Stimulated activated CD8-positive, alpha-beta memory T cell treated with anti-CD3 and anti-CD28 coated beads, Interleukin-12 subunit alpha, Interleukin-12 subunit beta, amount 100 ng/mL, for 24 hours (primary cell): Measurements from ENCODE around the gene ARSI.

Experiments
- DNase-seq: peaks from one replicate; pipeline ENCODE4 v3.0.0-alpha.2; 2020; ENCODE audit errors: extremely low read depth

The ARSI gene

GRCh38 chr5:150293091-150293941 is 9.4 kb downstream of the ARSI start:
- no peak for DNase-seq

GRCh38 chr5:150291388-150292385 is 11.0 kb downstream of the ARSI start:
- no peak for DNase-seq

- DNase-seq: no peak
Observed at GRCh38 chr5:150289551-150290390, 12.9 kb downstream of the ARSI start, which contains the start of gene CAMK2A. Gene CAMK2A (minus strand): TSS chr5:150289773. CDS start chr5:150289625, 148 bp downstream.

- DNase-seq: no peak
Observed at GRCh38 chr5:150288791-150289190, 13.9 kb downstream of the ARSI start.

- DNase-seq: no peak
Observed at GRCh38 chr5:150288361-150288760, 14.3 kb downstream of the ARSI start.

- no peak for DNase-seq
Observed at GRCh38 chr5:150286820-150287219, 15.9 kb downstream of the ARSI start.

DNA sequence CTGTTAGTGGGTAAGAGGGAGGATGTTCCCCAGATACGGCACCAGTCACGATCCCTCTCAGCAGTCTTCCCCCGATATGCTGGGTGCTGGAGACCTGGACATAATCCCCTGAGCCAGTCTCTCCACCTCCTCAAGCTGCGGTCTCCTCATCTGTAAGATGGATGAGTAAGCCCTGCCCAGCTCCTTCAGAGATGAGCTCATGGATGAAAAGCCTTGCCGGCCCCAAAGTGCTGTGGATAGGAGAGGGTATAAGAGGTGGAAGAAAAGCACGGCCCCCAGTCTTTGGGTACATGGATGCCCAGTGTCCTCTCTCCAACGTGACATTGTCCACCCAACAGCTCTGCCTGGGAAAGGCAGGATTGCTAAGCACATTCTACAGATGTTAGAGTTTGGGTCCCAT is 17.6 kb downstream of the ARSI start:
- DNase-seq: no peak

GRCh38 chr5:150284311-150284710 is 18.4 kb downstream of the ARSI start:
- DNase-seq: no peak

GRCh38 chr5:150283904-150284303 is 18.8 kb downstream of the ARSI start:
- no peak for DNase-seq

DNA sequence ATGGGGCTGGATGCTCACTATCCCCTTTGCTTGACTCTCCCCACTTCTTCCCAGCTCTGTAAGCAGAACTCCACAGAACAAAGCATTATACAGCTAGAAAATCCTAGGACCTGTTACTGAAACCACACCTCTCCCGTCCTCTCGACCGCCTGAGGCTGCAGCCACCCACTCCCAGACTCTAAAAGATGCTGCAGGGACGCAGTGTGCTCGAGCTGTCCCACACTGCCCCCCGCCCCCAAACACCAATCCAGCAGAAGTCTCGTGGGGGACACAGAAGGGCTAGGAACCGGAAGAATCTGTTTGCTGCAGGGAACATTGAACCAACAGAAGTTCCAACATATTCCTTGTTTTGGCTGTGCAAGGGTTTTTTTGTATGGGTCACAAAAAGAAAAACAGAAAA is 20.7 kb downstream of the ARSI start:
- no peak for DNase-seq

DNA sequence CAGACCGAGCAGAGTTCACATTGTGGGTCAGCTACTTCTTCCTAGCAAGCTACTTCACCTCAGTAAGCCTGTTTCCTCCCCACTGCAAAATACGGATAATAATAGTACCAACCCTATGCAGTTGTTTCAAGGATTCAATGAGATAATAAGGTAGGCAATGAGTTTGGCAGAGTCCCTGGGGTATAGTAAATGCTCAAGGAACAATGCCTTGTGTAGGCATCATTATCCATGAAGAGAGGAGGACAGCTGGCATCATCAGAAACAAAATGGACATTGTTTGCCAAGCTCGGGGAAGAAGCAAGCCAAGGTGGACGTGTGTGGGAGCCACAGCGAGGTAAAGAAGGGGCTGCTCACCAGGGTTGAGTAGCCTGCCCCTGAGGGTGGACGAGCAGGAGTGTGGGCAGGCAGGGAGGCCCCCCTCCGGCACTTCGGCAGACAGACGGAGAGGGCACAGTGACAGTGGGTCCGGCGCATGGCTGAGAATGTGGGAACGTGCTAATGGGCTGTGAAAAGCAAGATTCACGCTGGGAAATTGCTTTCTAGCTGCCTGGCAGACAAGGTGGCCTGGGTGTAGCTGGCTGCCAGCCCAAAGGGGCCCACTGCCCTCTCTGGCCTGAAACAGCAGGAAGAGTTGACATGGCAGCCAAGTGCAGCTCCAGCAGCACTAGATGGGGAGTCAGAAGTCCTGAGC is 23.2 kb downstream of the ARSI start:
- no peak for DNase-seq

DNA sequence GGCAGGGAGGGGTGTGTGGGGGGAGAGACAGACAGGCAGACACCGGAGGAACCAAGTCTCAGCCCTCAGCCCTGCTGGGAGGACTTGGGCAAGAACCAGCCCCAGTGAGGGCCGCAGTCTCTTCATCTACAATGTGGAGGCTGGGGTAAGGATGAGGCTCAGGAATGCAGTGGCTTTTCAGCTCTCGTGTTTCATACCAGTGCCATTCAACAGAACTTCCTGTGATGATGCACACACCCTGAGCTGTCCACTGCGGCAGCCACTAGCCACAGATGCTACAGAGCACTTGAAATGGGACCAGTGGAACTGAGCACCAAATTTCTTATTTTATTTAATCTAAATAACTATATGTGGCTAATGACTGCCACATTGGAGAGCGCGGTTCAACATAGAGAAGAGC is 23.8 kb downstream of the ARSI start:
- no peak for DNase-seq

DNA sequence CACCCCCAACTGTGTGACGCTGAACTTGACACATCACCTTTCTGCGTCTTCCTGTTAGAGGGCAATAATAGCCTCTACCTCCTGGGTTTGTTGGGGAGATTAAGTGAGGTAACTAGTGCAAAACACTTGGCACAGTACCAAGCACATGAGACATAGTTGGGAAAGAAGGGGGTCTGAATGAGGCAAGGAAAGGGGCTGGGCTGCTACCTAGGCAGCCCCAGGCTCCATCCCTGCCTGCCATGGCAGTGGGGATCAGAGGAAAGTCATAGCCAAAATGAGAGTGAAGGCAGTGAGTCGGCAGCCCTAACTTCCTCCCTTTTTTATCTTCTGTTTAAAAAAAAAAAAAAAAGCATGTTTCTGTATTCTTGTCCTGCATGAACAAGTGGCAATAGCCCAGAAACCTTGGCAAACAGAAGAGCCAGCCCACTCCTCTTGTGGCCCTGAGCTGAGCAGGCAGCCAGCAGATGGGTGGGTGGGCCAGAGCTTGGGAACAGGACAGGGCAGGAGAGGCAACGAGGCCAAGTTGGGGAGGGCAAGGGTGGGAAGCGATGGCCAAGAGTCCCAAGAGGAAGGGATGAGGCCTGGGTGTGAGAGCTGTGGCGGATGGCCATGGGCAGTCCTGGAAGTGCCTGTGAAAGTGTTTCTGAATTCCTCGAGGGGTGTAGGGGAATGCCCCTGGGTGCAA is 24.5 kb downstream of the ARSI start:
- no peak for DNase-seq

DNA sequence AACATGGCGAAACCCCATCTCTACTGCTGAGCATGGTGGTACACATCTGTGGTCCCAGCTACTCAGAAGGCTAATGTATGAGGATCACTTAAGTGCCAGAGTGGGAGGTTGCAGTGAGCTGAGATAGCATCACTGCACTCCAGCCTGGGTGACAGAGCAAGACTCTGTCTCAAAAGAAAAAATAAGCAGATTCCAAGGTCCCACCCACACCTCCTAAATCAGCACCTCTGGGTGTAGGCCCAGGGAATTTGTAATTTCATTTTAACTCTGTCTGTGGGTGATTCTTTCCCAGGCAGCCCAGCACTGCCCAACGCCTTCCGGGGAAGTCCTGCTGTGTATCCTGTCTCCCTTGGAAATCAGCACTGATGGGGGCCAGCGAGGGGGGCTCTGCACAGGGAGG is 25.7 kb downstream of the ARSI start:
- DNase-seq: no peak

DNA sequence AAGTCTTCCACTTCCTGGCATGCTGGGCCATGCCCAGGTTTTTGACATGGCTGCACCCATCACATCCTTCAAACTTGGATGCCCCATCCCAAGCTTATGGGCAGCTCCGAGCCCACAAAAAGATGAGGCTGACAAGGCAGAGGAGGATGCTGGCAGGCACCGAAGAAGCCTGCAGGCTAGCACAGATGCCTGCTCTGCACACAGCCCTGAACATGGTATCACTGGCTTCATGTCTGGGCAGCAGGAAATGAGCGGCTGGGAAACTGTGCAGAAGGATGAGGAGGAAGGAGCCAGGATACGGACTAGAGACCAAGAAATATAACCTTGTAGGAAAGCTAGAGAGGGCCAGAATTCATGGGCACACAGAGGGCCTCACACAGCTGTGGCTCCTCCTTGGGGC is 27.9 kb downstream of the ARSI start:
- no peak for DNase-seq

- no peak for DNase-seq
Observed at GRCh38 chr5:150272531-150272930, 30.2 kb downstream of the ARSI start.

DNA sequence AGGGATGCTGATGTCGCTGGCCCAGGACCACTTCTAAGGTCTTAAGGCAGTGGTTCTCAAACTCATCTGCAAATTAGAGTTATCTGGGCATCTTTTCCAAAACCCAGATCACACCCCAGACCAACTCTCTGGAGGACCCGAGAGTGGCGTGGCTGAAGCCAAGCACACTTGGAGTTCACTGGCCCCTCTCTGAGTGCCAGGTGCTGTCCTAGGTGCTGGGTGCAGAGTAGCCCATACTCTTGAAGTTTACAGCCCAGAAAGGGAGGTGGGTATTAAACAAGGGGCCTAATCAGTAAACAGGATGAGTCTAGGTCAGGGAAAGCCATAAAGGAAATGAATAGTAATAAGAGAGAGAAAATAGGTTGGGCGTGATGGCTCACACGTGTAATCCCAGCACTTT is 30.8 kb downstream of the ARSI start:
- no peak for DNase-seq

DNA sequence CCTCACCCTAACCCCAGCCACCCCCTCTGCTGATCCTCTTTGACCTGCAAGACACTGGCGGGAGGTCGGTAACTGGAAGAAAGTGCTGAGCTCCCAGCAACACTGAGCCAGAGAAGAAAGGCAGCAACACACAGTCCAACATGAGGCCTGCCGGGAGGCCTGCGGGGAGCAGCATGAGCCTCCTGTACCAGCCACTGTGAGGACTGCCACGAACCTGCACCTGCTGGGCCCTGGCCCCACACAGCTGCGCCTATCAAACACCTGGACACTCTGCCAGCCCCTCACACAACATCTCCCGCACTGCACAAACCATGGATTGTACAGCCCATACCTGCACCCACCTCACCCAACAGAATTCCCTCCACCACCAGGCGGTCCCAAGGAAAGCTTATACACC is 31.4 kb downstream of the ARSI start:
- no peak for DNase-seq

- no peak for DNase-seq
Observed at GRCh38 chr5:150270541-150271295, 32.0 kb downstream of the ARSI start.

DNA sequence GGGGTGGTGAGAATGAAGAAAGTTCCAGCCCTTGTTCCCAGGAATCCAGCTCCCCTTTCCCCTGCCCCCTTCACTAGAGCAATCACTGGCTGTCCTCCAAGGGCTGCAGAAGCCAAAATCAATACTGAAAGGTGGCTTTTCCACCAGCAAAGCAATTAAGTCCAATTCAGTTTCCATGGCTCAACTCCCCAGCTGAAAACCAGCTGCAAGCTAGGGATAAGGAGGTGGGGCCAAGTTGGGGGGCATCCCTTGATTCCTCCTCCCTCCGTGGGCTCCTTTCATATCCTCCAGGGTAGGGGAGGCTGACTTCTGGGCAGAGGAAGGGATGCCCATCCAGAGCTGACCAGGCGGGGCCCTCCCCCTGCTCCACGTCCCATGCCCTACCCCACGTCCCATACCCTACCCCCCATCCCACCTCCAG is 35.8 kb downstream of the ARSI start:
- DNase-seq: no peak
